Gastroesophageal sphincter (tissue), 2 donors: ENCODE measurements around the gene CCL16.

Source experiments
- EP300 ChIP-seq: sonication (generic); formaldehyde crosslinking; IDR thresholded peaks from one replicate; pipeline ENCODE4 v1.6.1; 2017; ENCODE audit warnings: antibody characterized with exemption, mild to moderate bottlenecking
- POLR2A ChIP-seq, 2 donors: fragments of 450-650 bp; IDR thresholded peaks; one replicate each; pipeline ENCODE4 v1.6.1; 2017; ENCODE audit warnings: antibody characterized with exemption in 2 of 2, mild to moderate bottlenecking in 2 of 2, moderate library complexity in 1 of 2

GRCh38 chr17:35953720-35954119 is 27.6 kb downstream of the CCL16 start:
- no peak for TF ChIP-seq EP300
- TF ChIP-seq POLR2A (IDR thresholded peaks at IDR 0.05) = no peak
